8988T (cell line): ENCODE results near the gene TMEM245.
A peak's percentile ranks its signal among the peaks of the same experiment; 100 is the strongest.
"Not testable (repeated sequence)": the region's sequence is repeated elsewhere in the genome, so short reads cannot be mapped to it uniquely, and the experiment has no call there.

Experiments used
- DNase-seq: peaks from one replicate; pipeline ENCODE4 v3.0.0; 2011

TMEM245 gene

DNA sequence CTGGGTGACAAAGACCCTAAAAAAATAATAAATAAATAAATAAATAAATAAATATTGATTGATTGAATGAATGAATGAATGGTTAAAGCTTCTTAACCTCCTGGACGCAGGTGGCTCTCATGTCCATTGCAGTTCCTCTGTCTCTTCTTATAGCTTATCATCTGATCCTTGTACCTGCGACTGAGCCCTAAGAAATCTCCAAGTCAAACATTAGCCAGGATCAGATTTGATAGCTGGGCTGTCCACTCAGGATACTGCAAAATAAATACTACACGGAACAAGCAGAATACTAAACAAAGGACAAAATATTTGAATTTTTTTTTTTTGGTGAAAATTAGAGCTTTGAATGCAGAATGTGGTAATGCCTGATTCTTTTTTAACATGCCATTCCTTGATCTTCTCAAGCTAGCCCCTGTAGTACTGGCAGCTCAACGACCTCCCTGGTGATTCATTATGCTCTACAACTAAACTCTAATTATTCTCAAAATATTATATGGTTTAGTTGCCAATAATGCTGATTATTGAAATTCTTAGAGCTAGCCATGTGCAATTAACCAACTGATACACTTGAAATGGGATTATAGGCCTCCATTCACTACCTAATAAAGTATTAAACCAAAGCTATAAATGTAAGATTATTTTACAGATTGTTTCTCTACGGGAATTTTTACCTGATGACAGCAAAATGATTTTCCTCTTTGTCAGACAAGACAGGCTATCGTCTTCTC lies 9.9 kb upstream of the TMEM245 start:
- no peak for DNase-seq

DNA sequence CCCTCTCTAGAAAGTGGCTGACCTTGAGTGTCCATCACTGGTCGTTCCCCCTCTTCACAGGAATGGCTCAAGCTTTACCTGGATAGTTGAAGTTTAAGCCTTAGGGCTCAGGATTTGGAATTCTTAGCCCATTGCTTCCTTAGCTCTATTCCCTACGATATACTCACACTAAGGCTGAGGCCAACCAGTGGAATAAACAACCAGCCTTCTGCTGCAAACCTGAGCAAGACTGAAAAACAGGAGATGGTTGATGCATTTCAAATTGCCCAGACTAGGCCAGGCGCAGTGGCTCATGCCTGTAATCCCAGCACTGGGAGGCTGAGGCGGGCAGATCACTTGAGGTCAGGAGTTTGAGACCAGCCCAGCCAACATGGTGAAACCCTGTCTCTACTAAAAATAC lies 6.9 kb upstream of the TMEM245 start:
- not testable (repeated sequence) for DNase-seq

DNA sequence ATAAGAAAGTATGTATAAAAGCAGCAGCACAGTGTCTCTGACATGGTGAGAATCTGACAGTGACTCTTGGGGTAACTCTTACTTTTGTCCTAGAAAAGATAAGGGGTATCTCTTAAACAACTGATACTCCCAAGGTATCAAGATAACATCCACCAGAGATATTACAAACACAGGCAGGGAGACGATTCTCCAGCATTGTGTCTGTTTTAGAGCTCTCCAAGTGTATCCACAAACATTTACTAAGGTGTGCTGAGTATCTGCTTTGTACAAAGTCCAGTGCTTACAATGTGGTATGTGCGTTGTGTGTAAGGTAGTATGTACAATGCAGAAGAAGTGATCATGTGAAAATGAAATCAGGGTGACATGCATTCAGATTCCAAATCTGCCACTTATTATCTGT lies 4.4 kb upstream of the TMEM245 start:
- no peak for DNase-seq

DNA sequence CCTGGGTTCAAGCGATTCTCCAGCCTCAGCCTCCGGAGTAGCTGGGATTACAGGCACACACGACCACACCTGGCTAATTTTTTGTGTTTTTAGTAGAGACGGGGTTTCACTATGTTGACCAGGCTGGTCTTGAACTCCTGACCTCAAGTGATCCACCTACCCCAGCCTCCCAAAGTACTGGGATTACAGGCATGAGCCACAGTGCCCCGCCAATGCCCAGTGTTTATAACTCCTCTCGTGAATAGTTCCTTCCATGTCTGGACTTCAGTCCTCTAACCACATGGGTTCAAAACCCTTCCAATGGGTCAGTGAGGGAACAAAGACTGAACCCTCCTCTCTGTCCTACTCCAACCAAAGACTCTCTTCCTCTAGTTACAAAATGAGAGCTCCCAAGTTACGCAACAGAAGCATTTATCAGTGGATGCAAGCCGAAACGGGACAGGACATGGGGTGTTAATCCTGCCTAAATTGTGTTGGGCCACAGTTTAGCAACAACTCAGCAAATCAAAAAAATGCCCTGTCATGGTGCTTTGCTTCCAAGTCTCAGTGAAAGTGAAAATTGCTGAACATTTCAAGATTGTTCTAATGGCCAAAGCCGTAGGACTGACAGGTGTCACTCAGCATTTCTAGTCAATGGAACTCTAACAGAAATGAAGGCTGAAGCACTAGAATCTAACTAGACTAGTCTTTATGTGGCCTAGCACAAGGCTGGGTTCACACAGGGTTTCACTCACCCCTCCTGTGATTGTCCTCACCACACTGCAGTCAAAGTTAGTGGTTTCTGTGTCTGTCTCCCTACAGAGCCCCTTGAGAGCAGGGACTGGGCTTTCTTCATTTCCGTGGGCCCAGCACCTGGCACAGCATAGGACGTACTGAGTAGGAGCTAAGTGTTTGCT lies 3.2 kb upstream of the TMEM245 start:
- DNase-seq: no peak

DNA sequence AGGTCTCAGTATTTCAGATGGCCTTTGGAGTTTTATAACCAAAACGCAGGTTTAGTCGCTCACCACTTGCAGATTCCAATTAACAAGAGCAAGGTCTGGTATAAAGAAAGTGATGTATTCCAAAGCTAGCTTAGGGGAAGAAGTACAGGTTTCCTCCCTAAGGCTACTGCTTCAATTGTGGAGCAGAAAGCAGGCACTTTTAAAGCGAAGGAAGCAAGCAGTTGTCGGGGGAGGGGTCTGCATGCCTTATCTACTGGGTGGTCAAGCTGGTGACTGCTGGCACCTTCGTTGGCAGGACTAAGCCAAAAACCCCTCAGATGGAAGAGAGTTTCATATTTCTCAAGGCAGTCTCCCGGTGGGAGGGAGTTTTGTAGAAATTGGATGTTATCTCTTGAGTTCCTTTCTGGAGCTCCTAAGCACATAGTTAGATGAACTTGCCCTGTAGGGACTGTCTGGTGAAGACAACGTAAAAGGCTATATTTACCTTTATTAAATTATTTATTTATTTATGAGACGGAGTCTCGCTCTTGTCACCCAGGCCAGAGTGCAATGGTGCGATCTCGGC lies 1.6 kb upstream of the TMEM245 start:
- DNase-seq: no peak

DNA sequence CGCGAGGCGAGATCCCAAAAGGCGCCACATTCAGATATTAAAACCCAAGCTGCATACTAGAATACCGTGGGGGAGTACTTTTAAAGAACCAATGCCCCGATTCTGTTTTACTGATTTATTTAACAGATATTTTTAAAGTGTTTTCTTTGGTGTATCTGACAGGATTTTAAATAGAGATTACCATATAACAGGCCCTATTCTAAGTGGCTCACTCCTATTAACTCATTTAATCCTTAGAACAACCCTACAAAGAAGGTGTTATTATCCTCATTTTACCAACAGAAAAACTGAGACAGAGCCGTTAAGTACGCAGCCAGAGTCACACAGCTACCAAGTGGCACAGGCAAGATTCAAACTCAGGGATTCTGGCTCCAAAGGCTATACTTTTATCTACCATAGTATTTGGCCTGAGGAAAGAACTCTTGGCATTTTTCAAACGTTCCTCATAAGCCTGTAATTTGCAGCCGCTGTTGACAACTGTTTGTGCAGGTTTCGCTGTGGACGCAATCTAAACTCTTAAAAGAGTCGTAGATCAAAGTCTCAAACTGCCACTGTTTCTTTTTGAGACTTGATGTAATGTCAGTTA lies 550 bp upstream of the TMEM245 start:
- no peak for DNase-seq

DNA sequence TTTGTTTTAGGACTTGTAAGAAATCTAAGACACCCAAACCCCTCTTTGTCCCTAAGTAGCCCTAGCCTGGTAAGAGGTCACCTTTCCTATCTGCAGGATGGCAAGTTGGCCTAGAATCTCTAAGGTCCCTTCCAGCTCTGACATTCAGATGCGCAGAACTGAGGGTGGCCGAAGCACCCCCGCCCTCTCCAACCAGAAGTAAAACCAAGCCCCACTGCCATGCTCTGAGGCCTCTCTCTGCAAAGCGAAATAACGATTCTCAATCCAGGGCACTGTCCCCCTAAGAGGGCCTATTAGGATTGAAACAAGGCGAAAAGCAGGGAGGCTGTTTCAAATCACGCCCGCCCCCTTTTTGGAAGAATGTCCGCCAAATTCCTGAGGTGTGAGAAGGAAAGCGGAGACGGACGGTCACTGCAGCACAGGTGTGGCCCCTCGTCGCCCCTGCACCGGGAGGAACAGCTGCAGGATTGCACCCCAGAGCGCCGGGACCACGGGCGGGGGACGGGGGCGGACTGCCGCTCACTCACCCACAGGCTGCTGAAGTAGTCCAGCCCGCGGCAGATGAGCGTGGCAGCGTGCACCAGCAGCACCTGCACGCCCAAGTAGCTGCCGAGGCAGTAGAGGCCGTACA lies 824 bp downstream of the TMEM245 start:
- DNase-seq: no peak

DNA sequence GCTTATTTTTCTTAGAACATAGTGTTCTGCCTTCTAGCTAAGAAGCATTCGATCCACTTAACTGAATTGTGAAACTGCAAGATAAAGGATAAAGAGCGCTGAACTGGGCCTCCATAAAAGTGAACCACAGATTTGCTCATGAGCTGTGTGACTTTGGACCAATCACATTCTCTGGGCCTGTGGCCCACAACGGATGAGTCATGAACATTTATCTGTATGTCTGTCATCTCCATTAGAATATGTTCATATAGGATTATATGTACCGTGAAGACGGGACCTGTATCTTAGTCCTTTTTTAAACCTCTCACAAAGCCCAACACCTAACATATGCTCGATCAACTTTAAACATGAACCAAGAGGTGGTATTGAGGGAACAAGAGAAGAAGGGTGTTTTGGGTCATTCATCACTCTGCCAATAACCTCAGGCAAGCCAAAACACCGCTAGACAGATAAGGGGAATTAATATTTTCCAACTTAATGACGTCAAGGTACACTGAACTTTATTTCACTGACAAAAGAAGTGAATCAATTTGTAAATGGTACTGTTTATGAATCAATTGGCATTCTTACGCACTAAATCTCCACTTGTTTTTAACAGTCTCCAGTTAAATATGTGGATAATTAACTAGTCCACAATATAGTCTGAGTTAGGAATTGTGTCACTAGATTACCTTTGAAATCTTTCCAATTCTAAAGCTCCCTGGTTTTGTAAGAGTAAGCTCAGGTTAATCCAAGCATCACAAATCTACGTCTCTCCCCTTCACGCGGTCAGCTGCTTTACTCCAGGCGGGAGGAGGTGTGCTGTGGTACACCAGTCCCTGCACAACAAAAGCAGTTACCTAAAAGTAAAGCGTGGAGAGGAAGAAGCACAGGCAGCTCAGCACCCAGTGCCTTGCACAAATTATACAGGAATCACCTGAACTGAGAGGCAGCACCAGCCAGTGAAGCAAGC lies 1.6 kb downstream of the TMEM245 start:
- DNase-seq: peak; percentile 44

DNA sequence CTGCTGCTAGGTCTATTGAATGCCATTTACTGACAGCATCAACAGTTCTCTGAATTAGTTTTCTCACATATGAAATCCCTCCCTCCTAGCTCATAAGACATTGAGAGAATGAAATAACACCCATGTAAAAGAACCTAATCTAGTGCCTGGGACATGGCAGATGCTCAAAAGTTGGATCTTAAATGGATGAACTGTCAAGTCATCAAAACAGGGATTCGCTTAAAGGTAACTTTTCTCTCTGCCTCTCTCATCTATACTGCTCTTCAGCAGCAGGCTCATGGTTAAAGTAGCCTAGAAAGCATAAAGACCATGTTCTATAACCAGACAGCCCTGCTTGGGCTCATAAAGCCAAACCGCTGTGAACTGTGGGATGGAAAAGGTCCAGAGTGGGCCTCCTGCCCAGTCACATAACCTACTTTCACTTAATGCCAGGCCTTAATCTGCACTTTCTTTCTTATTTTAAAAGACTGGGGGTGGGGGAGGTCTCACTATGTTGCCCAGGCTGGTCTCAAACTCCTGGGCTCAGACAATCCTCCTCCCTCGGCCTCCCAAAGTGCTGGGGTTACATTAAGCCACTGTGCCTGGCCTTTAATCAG lies 3.7 kb downstream of the TMEM245 start:
- no peak for DNase-seq

DNA sequence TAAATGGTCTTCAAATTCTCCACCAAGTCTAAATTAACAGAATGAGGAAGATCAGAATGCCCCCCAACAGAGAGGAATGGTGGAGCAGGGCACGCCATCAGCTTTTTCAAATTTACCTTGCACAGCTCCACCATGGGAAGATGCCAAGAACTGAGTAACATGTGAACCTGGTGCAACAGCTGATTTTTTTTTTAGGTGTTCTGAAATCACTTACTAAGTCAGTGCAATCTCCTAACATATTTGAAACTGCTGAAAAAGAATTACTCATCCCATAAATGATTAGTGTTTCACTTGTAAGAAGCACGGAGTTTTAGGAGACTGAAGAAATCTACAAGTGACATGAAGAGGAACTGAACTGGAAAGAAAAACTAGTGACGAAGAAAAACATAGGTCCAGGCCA lies 5.1 kb downstream of the TMEM245 start:
- no peak for DNase-seq

DNA sequence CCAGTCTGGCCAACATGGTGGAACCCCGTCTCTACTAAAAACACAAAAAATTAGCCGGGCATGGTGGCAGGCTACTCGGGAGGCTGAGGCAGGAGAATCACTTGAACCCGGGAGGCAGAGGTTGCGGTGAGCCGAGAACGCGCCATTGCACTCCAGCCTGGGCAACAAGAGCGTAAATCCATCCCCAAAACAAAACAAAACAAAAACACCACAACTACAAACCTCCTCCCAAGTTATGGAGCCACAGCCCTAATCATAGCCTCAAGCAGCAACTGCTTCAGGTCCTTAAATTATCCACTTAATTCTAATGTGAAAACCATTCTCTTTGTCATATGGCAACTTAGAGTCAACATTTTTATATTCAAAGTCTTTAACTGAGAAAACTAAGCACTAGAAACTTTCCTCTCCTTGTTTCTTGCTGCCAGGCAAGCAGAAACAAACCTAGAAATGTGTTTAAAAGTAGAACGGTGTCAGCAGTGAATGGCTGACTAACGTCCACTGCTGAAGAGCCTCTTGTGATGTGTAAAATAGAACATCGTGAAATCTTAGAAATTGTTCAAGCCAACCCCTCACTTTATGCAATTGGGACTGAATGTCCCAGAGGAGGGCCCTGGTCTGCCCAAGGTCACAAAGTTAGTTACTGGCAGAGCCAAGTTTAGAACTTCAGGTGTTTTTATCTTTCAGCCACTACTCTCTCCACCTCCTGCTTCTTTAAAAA lies 5.7 kb downstream of the TMEM245 start:
- no peak for DNase-seq

DNA sequence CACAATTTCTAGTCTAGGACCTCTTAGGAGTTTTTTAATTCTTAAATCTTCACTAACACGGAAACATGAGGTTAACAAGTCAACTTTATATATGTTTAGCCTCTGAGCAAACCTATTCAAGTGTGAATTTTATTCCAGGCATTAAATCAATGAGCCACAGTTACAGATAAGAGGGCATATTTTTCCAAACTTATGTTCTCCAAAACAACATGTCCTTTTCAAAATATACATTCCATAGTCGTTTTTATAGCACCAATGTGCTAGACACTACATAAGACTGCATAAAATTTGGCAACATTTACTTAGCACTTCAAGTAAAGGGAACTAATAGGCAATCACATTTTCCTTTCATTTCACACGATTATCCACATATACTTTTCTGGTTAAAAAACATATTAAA lies 6.5 kb downstream of the TMEM245 start:
- DNase-seq: no peak

DNA sequence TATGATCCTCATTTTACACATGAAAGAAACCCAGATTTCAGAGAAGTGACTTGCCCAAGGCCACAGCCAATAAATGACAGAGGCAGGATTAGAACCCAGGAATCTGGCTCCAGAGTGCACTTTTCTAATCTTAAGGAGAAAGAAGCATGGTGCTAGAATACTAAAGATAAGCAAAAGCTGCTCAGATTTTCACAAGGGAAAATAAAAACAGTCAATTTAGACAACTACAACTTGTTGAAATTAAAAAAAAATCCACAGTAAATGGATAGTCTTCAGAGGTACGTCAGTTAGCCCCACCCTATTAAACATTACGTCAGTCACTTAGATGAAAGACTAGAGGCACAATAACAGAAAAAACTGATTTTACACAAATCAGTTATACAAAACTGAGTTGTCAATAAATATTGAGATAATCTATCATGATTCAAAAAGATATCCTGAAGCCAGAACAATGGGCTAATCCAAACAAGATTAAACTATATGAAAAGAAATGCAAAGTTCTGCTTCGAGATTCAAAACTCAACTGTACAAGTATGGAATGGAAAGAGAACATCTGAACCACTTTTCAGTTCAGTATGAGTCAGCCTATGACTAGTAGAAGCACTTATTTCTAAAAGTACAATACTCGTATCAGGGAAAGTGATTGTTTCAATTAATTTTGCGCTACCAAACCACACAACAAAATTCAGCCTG lies 9.3 kb downstream of the TMEM245 start:
- DNase-seq: no peak

DNA sequence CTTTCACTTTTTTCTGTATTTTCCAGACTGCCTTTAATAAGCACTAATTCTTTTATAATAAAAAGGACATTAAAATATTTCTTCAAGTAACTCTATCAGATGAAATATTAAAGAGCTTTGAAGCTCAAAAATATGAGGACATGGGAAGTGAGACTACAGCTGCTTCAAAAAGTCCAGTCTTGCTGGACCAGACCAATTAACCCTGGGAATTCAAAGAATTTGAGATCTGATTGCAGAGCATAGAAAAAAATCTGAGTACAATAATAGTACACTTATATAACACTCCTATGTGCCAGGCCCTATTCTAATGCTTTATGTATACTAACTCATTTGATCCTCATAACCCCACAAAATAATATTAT lies 9.8 kb downstream of the TMEM245 start:
- DNase-seq: no peak

DNA sequence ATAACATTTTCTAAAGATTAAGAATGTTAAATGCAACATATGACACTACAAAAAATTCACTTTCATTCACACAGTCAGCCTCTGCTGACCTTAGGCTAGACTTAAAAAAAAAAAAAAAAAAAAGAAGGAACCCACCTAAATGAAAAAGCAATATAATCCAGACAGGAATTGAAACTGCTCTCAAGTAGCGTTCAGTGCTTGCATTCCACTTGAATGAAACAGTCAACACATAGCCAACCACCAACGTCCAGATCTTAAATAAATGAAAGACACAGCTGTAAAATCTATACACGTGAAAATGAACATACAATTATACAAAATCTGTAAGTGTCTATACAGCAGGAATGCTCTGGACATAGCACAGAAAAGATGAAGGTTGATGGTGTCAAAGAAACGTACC lies 11.4 kb downstream of the TMEM245 start:
- no peak for DNase-seq

DNA sequence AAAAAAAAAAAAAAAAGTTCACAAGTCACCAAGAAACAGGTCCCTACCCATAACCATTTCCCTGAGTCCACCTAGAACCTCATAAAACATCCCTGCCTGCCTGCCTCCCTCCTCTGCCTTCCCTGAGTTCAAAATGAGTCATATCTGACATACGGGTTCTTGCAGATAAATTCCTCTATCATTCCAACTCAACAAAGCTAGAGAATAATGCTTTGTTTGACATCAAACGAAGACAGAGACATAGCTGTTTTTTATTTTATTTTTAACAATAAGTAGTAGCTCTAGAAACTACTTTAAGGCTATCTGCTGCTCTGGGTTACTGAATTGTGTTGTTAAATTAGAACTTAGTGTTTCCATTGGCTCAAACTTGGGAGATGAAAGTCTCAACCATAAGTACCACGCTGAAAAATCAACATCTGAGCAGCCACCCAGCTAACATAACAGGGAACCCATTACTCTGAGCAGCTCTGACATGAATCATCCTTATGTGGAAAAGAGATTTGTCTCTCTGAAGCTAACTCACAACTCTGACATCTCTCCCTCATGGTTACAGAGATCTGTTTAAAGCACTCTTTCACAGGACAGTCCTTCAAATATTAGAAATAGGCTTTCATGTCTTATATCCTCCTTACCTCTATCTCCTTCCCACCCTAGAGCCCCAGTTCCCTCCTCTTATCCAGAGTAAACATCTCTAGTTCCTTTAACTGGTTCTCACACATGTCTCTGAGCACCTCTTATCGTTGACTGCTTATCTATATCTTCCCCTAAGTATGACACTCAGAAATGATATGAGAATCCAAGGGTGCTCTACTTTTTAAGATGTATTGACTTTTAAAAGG lies 12.1 kb downstream of the TMEM245 start:
- no peak for DNase-seq

DNA sequence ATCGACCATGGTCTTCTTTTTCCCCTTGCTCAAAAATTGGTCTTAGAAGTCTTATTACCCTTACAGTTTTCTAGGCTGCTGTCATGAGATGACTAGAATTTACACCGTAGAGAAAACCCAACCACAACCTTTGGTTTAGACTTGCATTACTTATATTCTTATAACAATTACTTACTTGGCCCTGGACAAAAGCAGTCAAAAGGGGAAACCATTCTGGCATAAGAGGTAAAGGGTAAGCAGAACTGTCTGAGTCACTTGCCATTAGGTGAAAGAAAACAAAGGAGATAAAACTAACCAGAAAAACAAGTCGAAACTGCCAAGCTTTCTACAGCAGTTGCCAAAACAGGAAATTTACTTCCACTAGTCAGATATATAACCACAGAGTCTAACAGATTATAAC lies 17.9 kb downstream of the TMEM245 start:
- DNase-seq: no peak

DNA sequence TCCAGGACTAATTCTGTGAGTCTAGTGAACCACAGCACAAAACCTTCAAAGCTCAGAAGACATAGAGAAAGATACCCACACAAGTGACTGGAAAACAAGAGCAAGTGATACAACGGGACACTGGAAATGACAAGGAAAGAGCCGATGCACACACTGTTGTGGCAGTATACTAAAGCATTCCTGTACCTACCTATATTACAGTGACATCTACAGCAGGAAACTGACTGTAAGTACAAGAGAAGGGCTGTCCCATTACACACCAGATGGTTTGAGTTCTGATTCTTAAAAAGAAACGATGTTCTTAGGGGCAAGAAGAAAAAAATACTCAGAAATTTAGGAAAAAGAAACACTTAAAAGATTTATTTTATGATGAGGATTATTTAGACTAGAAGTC lies 18.5 kb downstream of the TMEM245 start:
- no peak for DNase-seq

DNA sequence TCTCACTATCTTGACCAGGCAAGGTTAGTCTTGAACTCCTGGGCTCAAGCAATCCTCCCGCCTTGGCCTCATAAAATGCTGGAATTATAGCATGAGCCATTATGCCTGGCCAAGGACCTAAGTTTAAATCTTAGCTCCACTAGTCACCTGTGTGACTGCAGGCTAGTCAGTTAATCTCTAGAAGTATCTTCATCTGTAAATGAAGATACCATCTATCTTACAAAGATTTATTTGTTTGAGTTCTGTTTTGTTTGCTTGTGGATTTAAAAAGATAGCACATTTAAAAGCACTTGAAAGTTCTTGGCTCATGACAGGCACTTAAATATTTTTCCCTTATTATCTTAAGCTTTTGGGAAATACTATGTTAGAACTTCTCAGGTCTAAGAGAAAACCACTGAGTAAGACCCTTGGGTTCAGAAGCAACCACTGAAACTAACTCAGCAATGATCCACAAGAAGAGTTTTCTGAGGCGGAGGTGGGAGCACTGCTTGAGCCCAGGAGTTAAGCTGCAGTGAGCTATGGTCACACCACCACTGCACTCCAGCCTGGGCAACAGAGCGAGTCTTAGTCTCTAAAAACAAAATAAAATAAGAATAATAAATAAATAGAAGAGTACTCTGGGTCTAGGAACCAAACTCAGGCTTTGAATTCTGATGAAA lies 19.1 kb downstream of the TMEM245 start:
- no peak for DNase-seq
